ENCODE data around the gene SERPIND1. TPM values are rescaled to one million over a fixed set of nuclear protein-coding genes. Genes with fewer than 3 reads are reported as not detected.

The SERPIND1 gene
- total and polyA plus RNA-seq, 5 donors: 0.20 to 1.4 (median 0.74) TPM

- intact Hi-C loops (cut with DNase I): no loop called here
- DNase-seq (no peak), ATAC-seq (no peak)
- Histone ChIP-seq H3K27ac (ENCODE audit: low read length) (no peak overlapping the region), H3K27me3 (ENCODE audit: control insufficient read depth, insufficient read depth) (no peaks in the 10 kb centered on the region), H3K4me3 (ENCODE audit: low read length) (no peak overlapping the region), H3K4me1 (ENCODE audit: control insufficient read depth, insufficient read depth, low read length) (no peaks in the 10 kb centered on the region), H3K9me3 (ENCODE audit: control insufficient read depth, low read length) (no peaks in the 10 kb centered on the region)
- 91% methylated on average over 5 of the region's 5 CpGs for WGBS
Observed at GRCh38 chr22:20798218-20798617, 24.3 kb downstream of the SERPIND1 start.

- Histone ChIP-seq H3K4me3 (ENCODE audit: low read length) (no peak overlapping the region), H3K27me3 (ENCODE audit: control insufficient read depth, insufficient read depth) (no peaks in the 10 kb centered on the region), H3K9me3 (ENCODE audit: control insufficient read depth, low read length) (no peaks in the 10 kb centered on the region), H3K27ac (ENCODE audit: low read length) (no peak overlapping the region), H3K4me1 (ENCODE audit: control insufficient read depth, insufficient read depth, low read length) (no peaks in the 10 kb centered on the region)
- no peak for ATAC-seq
- no peak for DNase-seq
- intact Hi-C loops (cut with DNase I): no loop called here
- WGBS: 87% methylated on average over 10 of the region's 10 CpGs
Observed at GRCh38 chr22:20798974-20799373, 25.1 kb downstream of the SERPIND1 start.

- intact Hi-C loops (cut with DNase I): no loop called here
- ATAC-seq (no peak), DNase-seq (no peak)
- Histone ChIP-seq H3K9me3 (ENCODE audit: control insufficient read depth, low read length) (no peaks in the 10 kb centered on the region), H3K4me3 (ENCODE audit: low read length) (no peak overlapping the region), H3K27me3 (ENCODE audit: control insufficient read depth, insufficient read depth) (no peaks in the 10 kb centered on the region), H3K27ac (ENCODE audit: low read length) (no peak overlapping the region), H3K4me1 (ENCODE audit: control insufficient read depth, insufficient read depth, low read length) (no peaks in the 10 kb centered on the region)
- WGBS: 84% methylated on average over 8 of the region's 8 CpGs
Observed at GRCh38 chr22:20799449-20799848, 25.5 kb downstream of the SERPIND1 start.

- 76% methylated on average over 6 of the region's 6 CpGs for WGBS
- Histone ChIP-seq H3K27ac (ENCODE audit: low read length) (no peak overlapping the region), H3K4me1 (ENCODE audit: control insufficient read depth, insufficient read depth, low read length) (no peaks in the 10 kb centered on the region), H3K27me3 (ENCODE audit: control insufficient read depth, insufficient read depth) (no peaks in the 10 kb centered on the region), H3K9me3 (ENCODE audit: control insufficient read depth, low read length) (no peaks in the 10 kb centered on the region), H3K4me3 (ENCODE audit: low read length) (no peak overlapping the region)
- ATAC-seq (no peak), DNase-seq (no peak)
- intact Hi-C loops (cut with DNase I): no loop called here
Observed at GRCh38 chr22:20802452-20802851, 28.5 kb downstream of the SERPIND1 start.

- 94% methylated on average over 11 of the region's 11 CpGs for WGBS
- Histone ChIP-seq H3K27me3 (ENCODE audit: control insufficient read depth, insufficient read depth) (no peaks in the 10 kb centered on the region), H3K4me3 (ENCODE audit: low read length) (no peak overlapping the region), H3K27ac (ENCODE audit: low read length) (no peak overlapping the region), H3K4me1 (ENCODE audit: control insufficient read depth, insufficient read depth, low read length) (no peaks in the 10 kb centered on the region), H3K9me3 (ENCODE audit: control insufficient read depth, low read length) (no peaks in the 10 kb centered on the region)
- ATAC-seq (no peak), DNase-seq (no peak)
- intact Hi-C loops (cut with DNase I): no loop called here
Observed at GRCh38 chr22:20802922-20803553, 29.1 kb downstream of the SERPIND1 start.

- no peaks in the 10 kb centered on the region for H3K9me3 ChIP-seq (ENCODE audit: control insufficient read depth, low read length)
- H3K4me3 ChIP-seq (ENCODE audit: low read length): no peak overlapping the region
- ATAC-seq (peak; percentile 50 to 68), DNase-seq (peak in 2 of 3 donors; percentile 30 to 71)
- H3K4me1 ChIP-seq (ENCODE audit: control insufficient read depth, insufficient read depth, low read length): no peaks in the 10 kb centered on the region
- H3K27me3 ChIP-seq (ENCODE audit: control insufficient read depth, insufficient read depth): no peaks in the 10 kb centered on the region
- no peak overlapping the region for H3K27ac ChIP-seq (ENCODE audit: low read length)
- WGBS: 72% methylated on average over 11 of the region's 11 CpGs
- intact Hi-C loops (cut with DNase I): no loop called here
Observed at GRCh38 chr22:20803696-20804324, 29.9 kb downstream of the SERPIND1 start.

- H3K27ac ChIP-seq (ENCODE audit: low read length): no peak overlapping the region
- no peak overlapping the region for H3K4me3 ChIP-seq (ENCODE audit: low read length)
- DNase-seq (no peak), ATAC-seq (no peak)
- H3K4me1 ChIP-seq (ENCODE audit: control insufficient read depth, insufficient read depth, low read length): no peaks in the 10 kb centered on the region
- WGBS: 85% methylated on average over 6 of the region's 6 CpGs
- no peaks in the 10 kb centered on the region for H3K27me3 ChIP-seq (ENCODE audit: control insufficient read depth, insufficient read depth)
- intact Hi-C loops (cut with DNase I): no loop called here
- H3K9me3 ChIP-seq (ENCODE audit: control insufficient read depth, low read length): no peaks in the 10 kb centered on the region
Observed at GRCh38 chr22:20804650-20805049, 30.7 kb downstream of the SERPIND1 start.

GRCh38 chr22:20805972-20806471, 32.1 kb downstream of the SERPIND1 start:
- Histone ChIP-seq H3K27me3 (ENCODE audit: control insufficient read depth, insufficient read depth) (no peaks in the 10 kb centered on the region), H3K9me3 (ENCODE audit: control insufficient read depth, low read length) (no peaks in the 10 kb centered on the region), H3K27ac (ENCODE audit: low read length) (no peak overlapping the region), H3K4me1 (ENCODE audit: control insufficient read depth, insufficient read depth, low read length) (no peaks in the 10 kb centered on the region), H3K4me3 (ENCODE audit: low read length) (no peak overlapping the region)
- 77% methylated on average over 3 of the region's 3 CpGs for WGBS
- DNase-seq (no peak), ATAC-seq (no peak)
- intact Hi-C loops (cut with DNase I): no loop called here

- H3K9me3 ChIP-seq (ENCODE audit: control insufficient read depth, low read length): no peaks in the 10 kb centered on the region
- 89% methylated on average over 4 of the region's 4 CpGs for WGBS
- H3K27me3 ChIP-seq (ENCODE audit: control insufficient read depth, insufficient read depth): no peaks in the 10 kb centered on the region
- H3K27ac ChIP-seq (ENCODE audit: low read length): no peak overlapping the region
- no peak overlapping the region for H3K4me3 ChIP-seq (ENCODE audit: low read length)
- DNase-seq (no peak), ATAC-seq (no peak)
- no peaks in the 10 kb centered on the region for H3K4me1 ChIP-seq (ENCODE audit: control insufficient read depth, insufficient read depth, low read length)
- intact Hi-C loops (cut with DNase I): no loop called here
Observed at GRCh38 chr22:20807315-20807752, 33.4 kb downstream of the SERPIND1 start.

GRCh38 chr22:20808844-20809243, 34.9 kb downstream of the SERPIND1 start:
- Histone ChIP-seq H3K4me3 (ENCODE audit: low read length) (no peak overlapping the region), H3K9me3 (ENCODE audit: control insufficient read depth, low read length) (no peaks in the 10 kb centered on the region), H3K27me3 (ENCODE audit: control insufficient read depth, insufficient read depth) (no peaks in the 10 kb centered on the region), H3K4me1 (ENCODE audit: control insufficient read depth, insufficient read depth, low read length) (no peaks in the 10 kb centered on the region), H3K27ac (ENCODE audit: low read length) (no peak overlapping the region)
- intact Hi-C loops (cut with DNase I): no loop called here
- no peak for DNase-seq
- WGBS: 84% methylated on average over 4 of the region's 4 CpGs
- ATAC-seq: no peak

- Histone ChIP-seq H3K9me3 (ENCODE audit: control insufficient read depth, low read length) (no peaks in the 10 kb centered on the region), H3K4me1 (ENCODE audit: control insufficient read depth, insufficient read depth, low read length) (no peaks in the 10 kb centered on the region), H3K27ac (ENCODE audit: low read length) (no peak overlapping the region), H3K27me3 (ENCODE audit: control insufficient read depth, insufficient read depth) (no peaks in the 10 kb centered on the region), H3K4me3 (ENCODE audit: low read length) (no peak overlapping the region)
- DNase-seq (no peak), ATAC-seq (no peak)
- WGBS: 92% methylated on average over 6 of the region's 6 CpGs
- intact Hi-C loops (cut with DNase I): no loop called here
Observed at GRCh38 chr22:20809538-20810185, 35.7 kb downstream of the SERPIND1 start.

Data from right cardiac atrium (tissue), 5 donors.